GM21367 (cell line): ENCODE measurements around the gene PDZD8.

Experiments
- ATAC-seq: cut with Tn5 transposase; IDR thresholded peaks from one replicate; pipeline ENCODE4 v1.9.1; 2021; ENCODE audit not compliant: unreplicated experiment

Gene PDZD8

DNA sequence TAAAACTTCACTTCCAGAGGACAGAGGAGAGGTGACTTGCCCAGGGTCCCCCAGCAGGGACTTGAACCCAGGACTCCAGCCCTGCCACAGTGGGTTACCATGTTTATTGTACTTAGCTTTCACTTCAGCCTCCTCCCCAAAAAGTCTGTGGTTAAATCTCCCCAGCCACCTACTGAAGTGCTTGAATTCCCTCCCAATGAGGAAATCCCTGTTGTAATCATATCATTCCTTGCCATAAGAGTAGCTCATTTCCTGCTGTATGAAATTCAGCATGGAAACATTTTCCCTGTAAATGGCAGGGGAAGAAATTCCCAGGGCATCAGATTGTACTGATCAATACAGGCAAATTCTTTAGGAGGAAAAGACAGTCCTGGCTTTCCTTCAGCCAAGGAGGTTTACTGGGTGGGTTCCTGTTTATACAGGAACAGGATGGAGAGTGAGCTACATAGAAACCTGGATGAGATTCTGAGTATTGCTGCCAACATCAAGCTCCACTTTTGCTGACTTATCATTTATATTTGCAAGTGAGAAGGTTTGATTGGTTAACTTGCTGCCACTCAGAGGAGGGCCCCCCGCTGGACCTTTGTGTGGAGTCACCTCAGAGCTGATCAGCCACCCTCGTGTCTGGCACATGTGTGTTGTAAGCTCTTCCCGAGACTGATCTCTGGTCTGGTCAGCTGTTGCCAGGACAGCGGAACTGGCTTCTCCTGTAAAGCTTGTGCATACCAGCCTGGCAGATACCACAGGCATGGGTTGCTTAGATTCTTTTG is 16.4 kb upstream of the PDZD8 start:
- no peak for ATAC-seq

DNA sequence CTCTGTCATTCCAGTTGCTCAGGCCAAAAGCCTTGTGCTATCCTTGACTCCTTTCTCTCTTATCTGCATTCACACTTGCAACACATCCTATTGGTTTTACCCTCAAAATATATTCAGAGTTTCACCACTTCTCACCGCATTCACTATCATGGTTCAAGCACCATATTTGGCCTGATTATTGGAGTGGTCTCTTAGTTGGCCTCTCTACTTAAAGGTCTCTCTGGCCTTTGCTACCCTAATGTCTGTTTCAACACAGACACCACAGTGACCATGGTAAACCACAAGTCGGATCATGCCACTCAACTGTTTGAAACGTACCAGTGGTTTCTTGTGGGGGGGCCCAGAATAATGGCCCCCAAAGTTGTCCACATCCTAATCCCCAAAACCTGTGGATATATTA is 15.2 kb upstream of the PDZD8 start:
- no peak for ATAC-seq

DNA sequence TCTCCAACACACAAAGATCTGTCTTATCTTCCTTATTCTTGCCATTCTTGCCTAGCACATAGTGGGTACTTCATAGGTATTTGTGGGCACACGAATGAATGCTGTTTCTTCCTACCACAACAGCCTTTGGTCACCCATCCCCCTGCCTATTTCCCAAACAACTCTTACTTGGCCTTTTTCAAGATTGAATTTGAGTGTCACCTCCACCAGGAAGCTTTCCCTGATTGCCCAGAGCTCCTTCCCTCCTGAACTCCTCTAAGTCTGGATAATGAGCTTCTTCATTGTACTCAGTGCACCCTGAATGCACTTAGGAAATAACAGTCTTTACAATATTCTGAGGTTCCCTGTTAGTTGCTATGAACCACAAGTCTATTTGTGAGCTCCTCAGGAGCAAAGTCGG is 11.6 kb upstream of the PDZD8 start:
- no peak for ATAC-seq

DNA sequence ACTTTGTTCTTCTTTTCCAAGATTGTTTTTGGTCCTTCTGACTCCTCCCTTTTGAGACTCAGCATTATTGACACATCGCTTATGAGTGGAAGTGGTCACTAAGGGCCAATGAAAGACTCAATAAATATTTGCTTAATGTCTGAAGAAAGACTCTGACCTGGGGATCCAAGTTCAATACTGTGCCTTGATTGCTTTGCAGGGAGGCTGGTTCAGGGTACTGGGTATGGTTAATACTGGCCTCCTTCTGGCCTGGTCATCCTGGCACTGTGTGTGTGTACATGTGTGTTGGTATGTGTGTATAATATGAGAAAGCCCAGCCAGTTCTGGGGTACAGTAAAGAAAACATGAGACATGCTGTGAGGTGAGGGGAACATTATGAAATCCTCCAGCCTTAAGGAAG is 7.6 kb upstream of the PDZD8 start:
- no peak for ATAC-seq

DNA sequence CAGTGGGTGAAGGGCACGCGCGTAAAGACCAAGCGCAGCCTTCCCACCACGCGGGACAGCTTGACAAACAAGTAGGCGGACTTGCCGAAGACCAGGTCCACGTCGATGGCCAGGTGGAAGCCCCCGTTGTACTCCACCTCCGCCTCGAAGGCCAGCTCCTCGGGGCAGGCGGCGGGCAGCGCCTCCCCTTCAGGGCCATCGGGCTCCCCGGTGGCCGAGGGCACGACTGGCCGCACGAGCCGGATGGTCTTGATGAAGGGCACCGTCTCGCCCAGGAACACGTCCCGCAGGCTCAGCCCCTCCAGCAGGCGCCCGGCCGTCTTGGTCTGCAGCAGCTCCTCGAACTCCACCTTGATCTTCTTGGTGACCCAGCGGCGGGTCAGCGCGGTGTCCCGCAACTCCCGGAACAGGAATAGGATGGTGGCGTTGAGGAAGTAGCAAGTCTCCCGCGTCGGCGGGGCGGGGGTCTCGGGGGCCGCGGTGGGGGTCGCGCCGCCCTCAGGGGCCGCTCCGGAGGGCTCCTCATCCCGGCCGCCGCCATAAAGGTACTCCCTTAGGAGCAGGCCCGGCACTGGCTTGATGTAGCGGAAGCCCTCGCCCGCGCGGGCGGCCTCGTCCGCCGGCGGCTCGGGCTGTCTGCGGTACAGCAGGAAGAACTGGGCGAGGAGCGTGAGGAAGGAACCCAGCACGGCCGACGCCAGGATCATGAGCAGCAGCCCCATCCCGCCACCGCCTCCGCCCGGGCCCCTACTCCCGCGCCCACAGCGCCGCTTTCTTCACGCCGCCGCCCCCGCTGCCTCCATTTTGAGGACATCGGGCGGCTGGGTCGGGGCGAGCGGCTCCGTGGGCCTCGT is 507 bp downstream of the PDZD8 start:
- ATAC-seq, result peak; percentile 37

DNA sequence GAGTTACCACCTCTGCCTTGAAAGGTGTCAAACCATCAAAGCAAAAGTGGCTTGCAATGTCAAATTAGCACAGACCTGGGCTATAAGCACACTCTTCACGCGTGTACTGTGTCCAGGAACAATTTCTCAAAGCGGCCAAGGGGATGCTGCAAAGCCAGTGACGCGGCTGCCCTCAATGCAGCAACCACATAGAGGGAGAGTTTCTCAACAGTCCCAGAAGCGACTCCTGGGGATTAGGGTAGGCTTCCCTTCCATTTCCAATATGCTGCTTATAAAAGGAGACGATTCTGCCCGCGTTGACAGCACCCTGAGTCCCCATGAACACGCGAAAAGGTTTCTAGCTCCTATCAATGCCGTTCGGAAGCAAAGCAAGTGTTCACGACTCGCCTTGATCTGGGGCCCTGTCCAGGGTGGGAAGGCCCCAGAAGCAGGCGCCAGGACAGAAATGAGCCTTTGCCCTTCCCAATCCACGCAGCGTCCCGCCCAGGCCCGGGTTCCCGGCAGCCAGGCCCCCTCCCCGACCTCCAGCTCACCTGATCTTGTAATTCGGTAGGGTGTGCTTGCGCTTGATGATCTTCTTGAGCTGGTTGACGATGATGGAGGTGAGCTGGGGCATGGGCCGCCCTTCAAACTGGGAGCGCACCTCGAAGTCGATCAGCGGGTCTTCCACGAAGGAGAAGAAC is 1.3 kb downstream of the PDZD8 start:
- ATAC-seq, result no peak

DNA sequence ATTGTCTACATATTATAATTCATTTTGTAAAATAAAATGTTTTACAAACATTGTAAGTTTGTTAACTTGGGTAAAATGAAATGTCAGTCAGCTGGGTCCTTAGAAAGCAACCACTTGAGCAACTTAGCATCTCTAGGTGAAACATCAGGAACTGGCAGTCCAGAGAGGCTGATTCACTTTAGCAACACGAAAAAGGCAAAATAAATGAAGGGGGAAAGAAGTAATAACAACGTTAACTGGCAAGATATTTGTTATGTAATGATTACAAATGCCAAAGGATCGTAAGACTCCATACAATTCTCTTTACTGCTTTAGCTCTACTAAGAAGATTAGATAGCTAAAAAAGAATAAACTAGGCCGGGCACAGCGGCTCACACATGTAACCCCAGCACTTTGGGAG is 5.0 kb downstream of the PDZD8 start:
- ATAC-seq, result no peak

DNA sequence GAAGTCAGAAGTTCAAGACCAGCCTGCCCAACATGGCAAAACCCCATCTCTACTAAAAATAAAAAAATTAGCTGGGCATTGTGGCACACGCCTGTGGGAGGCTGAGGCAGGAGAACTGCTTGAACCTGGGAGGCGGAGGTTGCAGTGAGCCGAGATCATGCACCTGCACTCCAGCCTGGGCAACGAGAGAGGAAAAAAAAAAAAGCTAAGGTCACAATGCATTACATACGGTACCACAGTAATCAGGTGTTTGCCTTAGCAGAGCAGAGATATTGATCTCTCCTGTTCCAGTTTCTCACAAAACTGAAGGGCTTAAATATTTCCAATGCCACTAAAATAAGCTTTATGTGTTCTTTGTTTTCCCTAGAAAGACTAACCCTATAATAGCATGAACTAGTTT is 7.5 kb downstream of the PDZD8 start:
- no peak for ATAC-seq

DNA sequence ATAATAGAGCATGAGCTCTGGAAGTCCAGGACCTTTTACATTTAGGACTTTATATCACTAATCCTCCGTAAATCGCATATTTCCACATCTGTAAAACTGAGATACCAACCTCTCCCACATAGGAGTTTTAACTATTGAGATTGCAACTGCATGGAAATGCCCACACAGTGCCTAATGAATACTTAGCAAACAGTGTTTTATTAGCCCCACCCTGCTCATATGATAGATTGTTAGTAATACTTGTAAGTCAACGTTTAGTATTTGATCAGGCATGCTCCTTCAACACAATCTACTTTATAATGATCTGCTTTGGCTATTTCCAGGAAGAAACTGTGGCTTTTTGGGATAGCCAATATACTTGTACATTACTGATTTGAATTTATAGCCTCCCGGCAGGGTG is 8.5 kb downstream of the PDZD8 start:
- no peak for ATAC-seq

DNA sequence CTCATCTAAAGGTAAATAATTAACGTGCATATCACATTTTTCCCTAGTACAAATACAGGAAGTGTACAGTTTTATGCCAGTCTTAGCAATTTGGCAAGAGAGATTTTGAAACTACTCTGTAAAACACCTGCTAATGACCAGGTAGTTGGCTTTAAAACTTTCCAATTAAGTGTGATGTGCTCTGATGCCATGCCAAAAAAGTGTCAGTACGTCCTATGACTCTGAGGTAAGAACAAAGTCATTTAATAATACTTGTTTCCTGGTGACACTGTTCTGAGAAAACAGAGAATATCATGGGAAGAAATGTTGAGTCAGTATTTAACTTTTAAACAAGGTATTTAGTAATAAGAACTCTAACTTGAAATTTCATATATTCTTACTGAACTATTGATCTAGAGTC is 9.6 kb downstream of the PDZD8 start:
- ATAC-seq, result no peak

DNA sequence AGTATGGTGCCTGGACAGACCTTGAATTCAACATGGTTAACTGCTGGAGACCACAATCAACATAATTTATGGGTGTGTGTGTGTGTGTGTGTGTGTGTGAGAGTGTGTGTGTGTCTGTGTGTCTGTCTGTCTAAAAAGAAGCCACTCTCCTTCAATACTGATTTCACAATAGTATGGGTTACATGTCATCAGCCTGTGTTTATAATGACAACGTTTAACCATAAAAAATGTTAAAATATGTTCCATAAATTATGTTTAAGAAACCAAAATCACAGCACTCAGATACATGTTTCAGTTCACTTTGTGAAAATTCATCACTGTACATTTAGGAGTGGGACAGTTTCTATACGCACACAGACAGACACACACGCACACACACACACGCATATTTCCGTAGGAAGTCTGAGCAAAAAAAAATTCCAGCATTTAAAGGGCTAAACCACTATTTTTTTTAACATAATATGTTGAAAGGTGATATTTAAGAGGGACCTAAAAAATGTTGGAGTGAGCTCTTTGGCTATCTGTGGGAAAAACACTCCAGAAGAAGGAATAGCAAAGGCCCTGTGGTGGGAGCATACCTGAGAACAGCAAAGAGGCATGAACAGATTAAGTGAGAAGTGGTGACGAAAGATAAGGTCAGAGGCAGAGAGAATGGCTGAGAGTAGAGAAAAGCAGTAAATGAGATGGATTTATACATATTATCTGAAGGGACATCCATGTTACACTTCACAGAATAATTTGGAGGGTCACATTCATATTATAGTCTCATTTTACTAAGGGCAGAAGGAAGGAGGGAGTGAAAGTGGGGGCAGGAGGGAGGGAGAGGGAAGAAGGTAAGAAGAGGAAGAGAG is 10.9 kb downstream of the PDZD8 start:
- ATAC-seq, result no peak

DNA sequence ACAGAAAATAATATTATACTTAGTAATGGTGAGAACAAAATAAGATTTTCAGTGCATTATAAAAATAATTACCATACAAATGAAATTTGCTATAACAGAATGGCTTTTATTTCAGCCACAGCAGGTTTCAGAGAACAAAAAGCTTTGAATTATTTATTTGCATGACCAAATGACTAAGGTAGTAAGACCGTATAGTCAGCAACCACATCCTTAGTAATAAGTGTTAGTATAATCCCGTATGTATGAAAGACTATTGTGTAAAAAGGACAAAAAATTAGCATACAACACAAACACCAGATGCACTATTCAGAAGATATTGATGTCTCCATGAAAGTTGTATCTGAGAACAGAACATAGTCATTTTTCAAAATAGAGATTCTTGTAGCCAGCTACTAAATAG is 12.2 kb downstream of the PDZD8 start:
- ATAC-seq, result peak; percentile 46

DNA sequence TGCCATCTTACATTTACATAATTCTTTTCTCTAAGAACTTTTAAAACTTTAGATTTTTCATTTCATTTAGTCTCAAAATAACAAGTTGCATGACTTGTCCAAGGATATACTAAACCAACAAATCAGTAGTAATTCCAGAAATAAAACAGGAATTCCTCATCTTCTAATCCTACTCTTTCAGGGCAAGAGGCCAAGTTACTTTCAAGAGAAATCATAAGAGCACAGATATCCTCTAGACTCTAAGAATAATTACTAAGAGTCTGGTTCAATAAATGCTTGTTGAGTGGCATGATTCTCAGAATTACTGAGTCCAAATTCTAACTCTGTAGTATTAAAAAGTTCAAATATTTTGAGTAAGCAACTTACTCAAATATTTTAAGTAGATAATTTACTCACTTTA is 12.9 kb downstream of the PDZD8 start:
- no peak for ATAC-seq

DNA sequence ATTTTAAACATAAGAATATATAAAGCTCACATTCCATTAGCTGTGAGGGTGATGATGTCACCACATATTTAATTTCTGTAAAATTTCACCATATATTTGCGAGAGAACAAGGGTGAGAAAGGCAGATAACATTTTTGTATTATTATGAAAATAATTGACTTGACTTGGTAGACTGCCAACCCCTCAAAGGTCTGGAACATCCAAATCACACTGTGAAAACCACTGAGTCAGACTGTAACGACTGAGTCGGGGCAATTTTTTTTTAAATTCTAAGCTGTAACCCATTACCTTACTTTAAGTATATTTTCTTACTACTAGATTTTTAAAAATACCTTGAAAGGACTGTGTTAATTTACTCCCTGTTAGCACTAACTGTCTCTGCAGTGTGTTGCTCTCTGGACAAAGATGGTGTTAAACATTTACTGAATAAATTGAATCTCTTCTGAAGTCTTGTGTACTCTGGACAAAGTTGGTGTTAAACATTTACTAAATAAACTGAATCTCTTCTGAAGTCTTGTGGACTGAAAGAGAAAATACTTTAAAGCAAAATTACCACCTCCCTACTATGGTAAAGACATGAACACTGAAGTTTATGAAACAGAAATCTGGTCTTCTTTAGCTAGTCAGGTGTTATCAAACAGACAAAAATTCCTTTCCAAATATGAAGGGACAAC is 14.1 kb downstream of the PDZD8 start:
- ATAC-seq, result no peak

DNA sequence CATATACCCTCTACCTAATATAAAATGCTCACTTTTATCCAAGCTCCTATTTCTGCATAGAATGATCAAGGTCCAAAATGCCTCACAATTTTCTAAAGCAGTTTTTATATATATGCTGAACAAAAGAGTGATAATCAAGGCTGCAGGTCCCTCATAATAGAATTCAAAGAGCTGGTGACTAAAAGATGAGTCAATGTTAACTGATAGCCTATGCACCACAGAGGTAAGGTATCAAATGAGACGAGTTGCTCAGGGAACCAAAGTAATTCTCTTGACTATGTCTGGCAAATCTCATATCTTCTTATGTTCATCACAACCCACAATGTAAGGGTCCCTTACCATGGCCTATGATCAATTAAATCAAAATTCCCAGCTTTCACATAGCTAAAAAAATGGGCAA is 15.2 kb downstream of the PDZD8 start:
- no peak for ATAC-seq

DNA sequence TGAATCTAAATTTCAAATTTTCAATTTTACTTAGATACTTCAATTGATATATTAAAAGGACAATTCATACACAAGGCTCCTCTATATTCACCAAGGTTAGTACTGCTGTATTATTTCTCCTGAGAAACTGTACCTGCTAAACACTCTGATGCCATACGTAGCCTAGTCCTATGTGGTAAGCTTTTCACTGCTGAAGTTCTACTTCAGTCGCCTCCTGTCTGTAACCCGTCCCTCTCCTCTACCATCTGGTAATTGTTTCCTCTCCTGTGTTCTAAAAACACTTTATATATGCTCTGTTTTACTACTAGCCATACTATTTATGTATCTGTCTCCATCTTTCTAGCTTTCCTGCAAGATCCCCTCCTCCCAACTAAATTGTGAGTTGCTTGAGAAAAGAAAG is 20.2 kb downstream of the PDZD8 start:
- no peak for ATAC-seq

DNA sequence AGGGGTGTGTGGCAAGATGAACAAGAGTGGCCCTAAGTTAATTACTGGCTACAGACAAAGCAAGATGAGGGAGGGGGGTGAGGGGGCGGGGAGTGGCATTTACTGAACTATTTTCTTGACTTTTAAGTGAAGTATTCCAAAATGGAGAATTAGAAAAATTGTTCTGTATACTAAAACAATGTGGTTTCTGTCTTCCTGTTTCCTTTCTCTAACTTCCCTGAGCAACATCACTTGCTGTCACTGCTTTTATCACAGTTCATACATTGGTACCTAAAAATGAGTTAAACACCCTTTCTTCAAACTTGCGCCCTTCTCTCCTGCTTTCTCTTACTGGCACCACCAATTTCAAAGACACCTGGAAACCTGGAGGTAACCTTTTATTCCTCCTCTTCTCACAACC is 21.6 kb downstream of the PDZD8 start:
- ATAC-seq, result no peak

DNA sequence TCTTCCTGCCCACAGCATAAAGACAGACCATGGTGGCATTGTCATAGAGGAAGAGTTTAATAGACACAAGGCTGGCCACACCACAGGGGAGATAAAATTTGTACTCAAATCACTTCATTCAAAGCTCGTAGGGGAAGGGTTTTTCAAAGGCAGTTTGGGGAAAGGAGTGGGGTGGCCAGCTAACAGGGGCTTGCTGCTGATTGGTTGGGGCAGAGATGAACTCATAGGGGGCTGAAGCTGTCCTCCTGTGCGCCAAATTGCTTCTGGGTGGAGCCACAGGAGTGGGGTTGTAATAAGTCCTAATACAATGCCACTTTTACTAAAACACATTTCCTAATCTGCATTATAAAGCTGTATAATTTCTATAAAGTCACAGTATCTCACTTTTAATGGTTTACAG is 22.5 kb downstream of the PDZD8 start:
- ATAC-seq, result no peak

DNA sequence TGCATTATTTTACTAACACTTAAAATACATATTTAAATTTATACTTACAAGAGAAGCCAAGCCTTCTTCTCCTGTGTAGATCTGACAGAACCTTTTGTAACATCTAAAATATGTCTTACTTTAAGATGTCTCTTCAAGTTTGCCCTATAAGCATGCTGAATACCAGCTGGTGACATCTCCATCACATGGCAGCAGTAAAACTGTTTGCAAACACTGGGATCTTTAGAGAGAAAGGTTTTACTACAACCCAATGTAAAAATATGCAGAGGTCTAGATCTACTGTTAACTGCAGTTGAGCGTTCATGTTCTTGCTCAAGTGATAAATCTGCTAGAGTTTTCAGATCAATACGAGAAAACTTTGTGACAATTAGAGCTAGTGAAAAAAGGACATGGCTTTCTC is 23.2 kb downstream of the PDZD8 start:
- ATAC-seq, result no peak

DNA sequence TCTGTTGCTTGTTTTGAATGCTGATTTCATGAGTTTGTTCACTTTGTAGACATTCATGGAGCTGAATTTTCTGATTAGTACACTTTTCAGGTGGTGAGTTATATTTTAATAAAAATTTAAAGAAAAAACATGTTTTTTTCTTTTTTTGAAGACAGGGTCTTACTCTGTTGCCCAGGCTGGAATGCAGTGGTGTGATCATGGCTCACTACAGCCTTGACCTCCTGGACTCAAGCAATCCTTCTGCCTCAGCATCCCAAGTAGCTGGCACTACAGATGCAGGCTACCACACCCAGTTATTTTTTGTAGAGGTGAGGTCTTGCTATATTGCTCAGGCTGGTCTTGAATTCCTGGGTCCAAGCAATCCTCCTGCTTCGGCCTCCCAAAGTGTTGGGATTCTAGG is 23.7 kb downstream of the PDZD8 start:
- ATAC-seq, result no peak
